ENCODE results near the gene PPA2. TPM values are rescaled to one million over a fixed set of nuclear protein-coding genes. Genes with fewer than 3 reads are reported as not detected.

The PPA2 gene
- total RNA-seq, 6 donors from 2014 or later, result 40.9 to 106 (median 60.9) TPM

- peak in 1 of 2 donors; percentile 24 for DNase-seq
- TF ChIP-seq POLR2A (IDR thresholded peaks at IDR 0.05), result no peak
- no peak for TF ChIP-seq EP300 (IDR thresholded peaks at IDR 0.05)
- TF ChIP-seq CTCF (IDR thresholded peaks at IDR 0.05), result no peak
- TF ChIP-seq POLR2AphosphoS5 (IDR thresholded peaks at IDR 0.05), result no peak
- Histone ChIP-seq H3K27me3 (no peaks in the 10 kb centered on the region), H3K4me1 (no peaks in the 10 kb centered on the region), H3K4me3 (no peak overlapping the region), H3K36me3 (peaks cover 4 to 27% (median 13%) of the 10 kb centered on the region in 4 donors), H3K27ac (no peak overlapping the region), H3K9me3 (peaks cover 0 to 3% (median 0%) of the 10 kb centered on the region in 4 donors)
- ATAC-seq (ENCODE audit: low FRiP score in 2 of 2), result no peak
- 96 to 98% methylated on average over 4 of the region's 4 CpGs for WGBS, 2 donors
Observed at GRCh38 chr4:105432438-105432837, 41.4 kb downstream of the PPA2 start.

- H3K9me3 ChIP-seq, result peaks cover 0 to 9% (median 1%) of the 10 kb centered on the region in 4 donors
- 0 to 63% methylated on average over 1 of the region's 1 CpG for WGBS, 2 donors
- TF ChIP-seq EP300 (IDR thresholded peaks at IDR 0.05), result no peak
- TF ChIP-seq POLR2A (IDR thresholded peaks at IDR 0.05), result no peak
- no peak for TF ChIP-seq CTCF (IDR thresholded peaks at IDR 0.05)
- TF ChIP-seq POLR2AphosphoS5 (IDR thresholded peaks at IDR 0.05), result no peak
- no peak for DNase-seq
- H3K27ac ChIP-seq, result no peak overlapping the region
- no peaks in the 10 kb centered on the region for H3K27me3 ChIP-seq
- H3K36me3 ChIP-seq, result peaks cover 4 to 27% (median 13%) of the 10 kb centered on the region in 4 donors
- no peaks in the 10 kb centered on the region for H3K4me1 ChIP-seq
- no peak for ATAC-seq (ENCODE audit: low FRiP score in 2 of 2)
- H3K4me3 ChIP-seq, result no peak overlapping the region
Observed at GRCh38 chr4:105430811-105431210, 43.1 kb downstream of the PPA2 start.

- Histone ChIP-seq H3K36me3 (peaks cover 0 to 29% (median 9%) of the 10 kb centered on the region in 4 donors), H3K27ac (no peak overlapping the region)
Observed at GRCh38 chr4:105426187-105426897, 47.5 kb downstream of the PPA2 start.

GRCh38 chr4:105422207-105422920 lies 51.5 kb downstream of the PPA2 start:
- TF ChIP-seq POLR2A (IDR thresholded peaks at IDR 0.05) (no peak), CTCF (IDR thresholded peaks at IDR 0.05) (no peak), POLR2AphosphoS5 (IDR thresholded peaks at IDR 0.05) (no peak), EP300 (IDR thresholded peaks at IDR 0.05) (no peak)
- Histone ChIP-seq H3K27me3 (no peaks in the 10 kb centered on the region), H3K9me3 (peaks cover 0 to 10% (median 0%) of the 10 kb centered on the region in 4 donors), H3K4me1 (no peaks in the 10 kb centered on the region), H3K27ac (no peak overlapping the region), H3K36me3 (peaks cover 0 to 34% (median 8%) of the 10 kb centered on the region in 4 donors), H3K4me3 (no peak overlapping the region)
- DNase-seq (no peak), ATAC-seq (ENCODE audit: low FRiP score in 2 of 2) (no peak)
- 58 to 62% methylated on average over 3 of the region's 3 CpGs for WGBS, 2 donors

More at GRCh38 chr4:105426187-105426897, 47.5 kb downstream of the PPA2 start:
- ATAC-seq (ENCODE audit: low FRiP score in 2 of 2), result no peak
- Histone ChIP-seq H3K9me3 (peaks cover 0 to 10% (median 0%) of the 10 kb centered on the region in 4 donors), H3K4me1 (no peaks in the 10 kb centered on the region), H3K4me3 (no peak overlapping the region), H3K27me3 (no peaks in the 10 kb centered on the region)
- DNase-seq, result peak in 1 of 2 donors; percentile 30
- TF ChIP-seq POLR2A (IDR thresholded peaks at IDR 0.05), result no peak
- no peak for TF ChIP-seq EP300 (IDR thresholded peaks at IDR 0.05)
- no peak for TF ChIP-seq CTCF (IDR thresholded peaks at IDR 0.05)
- TF ChIP-seq POLR2AphosphoS5 (IDR thresholded peaks at IDR 0.05), result no peak
- WGBS, 2 donors, result 88 to 89% methylated on average over 12 of the region's 12 CpGs

All from upper lobe of left lung (tissue), 6 donors.